ENCODE data around the gene EVPL. TPM values are rescaled to one million over a fixed set of nuclear protein-coding genes. Genes with fewer than 3 reads are reported as not detected.

EVPL gene
- total and polyA plus RNA-seq, 3 experiments from 2014 or later: 0.07 to 0.11 TPM; not detected in 1

GRCh38 chr17:76032780-76033108, 5.6 kb upstream of the EVPL start:
- DNase-seq: no peak
- ChIA-PET POLR2A (interaction anchor here (0.5 kb wide), 1 partner anchor 67 kb away, joined by 5 read pairs; no protein-coding TSS in a partner anchor), CTCF (interaction anchor here (1.5 to 2.4 kb wide), 2 partner anchors 13 to 18 kb away, joined by 4 to 9 read pairs; no protein-coding TSS in a partner anchor)
- Mint-ChIP-seq H3K4me1 (peaks cover 14 to 25% (median 17%) of the 10 kb centered on the region in 3 donors), H3K27ac (peak overlapping the region in 1 of 8 donors; percentile 23), H3K27me3 (peaks cover 0 to 1% of the 10 kb centered on the region in 2 donors), H3K4me3 (no peak overlapping the region), H3K9me3 (no peaks in the 10 kb centered on the region), H3K36me3 (peaks cover 0 to 1% (median 0%) of the 10 kb centered on the region in 3 donors)
- no peaks in the 10 kb centered on the region for H3K27me3 ChIP-seq (ENCODE audit: insufficient read depth, low read length, poor library complexity, severe bottlenecking)
- H3K4me1 ChIP-seq (ENCODE audit: insufficient read depth, low read length): peaks cover 17% of the 10 kb centered on the region
- H3K27ac ChIP-seq (ENCODE audit: low read depth, low read length): no peak overlapping the region
- H3K4me3 ChIP-seq (ENCODE audit: low read length): no peak overlapping the region
- H3K36me3 ChIP-seq (ENCODE audit: insufficient read depth, low read length): no peaks in the 10 kb centered on the region
- H3K9me3 ChIP-seq (ENCODE audit: low read length): no peaks in the 10 kb centered on the region

GRCh38 chr17:76032073-76032779, 5.1 kb upstream of the EVPL start:
- Histone ChIP-seq H3K9me3 (ENCODE audit: low read length) (no peaks in the 10 kb centered on the region), H3K27ac (ENCODE audit: low read depth, low read length) (no peak overlapping the region), H3K27me3 (ENCODE audit: insufficient read depth, low read length, poor library complexity, severe bottlenecking) (no peaks in the 10 kb centered on the region), H3K4me3 (ENCODE audit: low read length) (no peak overlapping the region), H3K36me3 (ENCODE audit: insufficient read depth, low read length) (no peaks in the 10 kb centered on the region), H3K4me1 (ENCODE audit: insufficient read depth, low read length) (peaks cover 17% of the 10 kb centered on the region)
- CTCF ChIA-PET: interaction anchor here (1.0 to 2.4 kb wide), 3 partner anchors 14 to 265 kb away, joined by 3 to 9 read pairs (median 4); no protein-coding TSS in a partner anchor
- Mint-ChIP-seq H3K27ac (peak overlapping the region in 1 of 8 donors; percentile 23), H3K27me3 (peaks cover 0 to 1% of the 10 kb centered on the region in 2 donors), H3K4me3 (no peak overlapping the region), H3K9me3 (no peaks in the 10 kb centered on the region), H3K36me3 (no peaks in the 10 kb centered on the region), H3K4me1 (peaks cover 14 to 25% (median 17%) of the 10 kb centered on the region in 3 donors)
- POLR2A ChIA-PET: interaction anchor here (0.6 kb wide), 1 partner anchor 235 kb away, joined by 4 read pairs; no protein-coding TSS in a partner anchor
- DNase-seq: no peak

- Histone ChIP-seq H3K27ac (ENCODE audit: low read depth, low read length) (no peak overlapping the region), H3K27me3 (ENCODE audit: insufficient read depth, low read length, poor library complexity, severe bottlenecking) (no peaks in the 10 kb centered on the region), H3K4me1 (ENCODE audit: insufficient read depth, low read length) (peaks cover 17% of the 10 kb centered on the region), H3K4me3 (ENCODE audit: low read length) (no peak overlapping the region), H3K36me3 (ENCODE audit: insufficient read depth, low read length) (no peaks in the 10 kb centered on the region), H3K9me3 (ENCODE audit: low read length) (no peaks in the 10 kb centered on the region)
- Mint-ChIP-seq H3K4me1 (peaks cover 14 to 19% (median 14%) of the 10 kb centered on the region in 3 donors), H3K9me3 (no peaks in the 10 kb centered on the region), H3K36me3 (no peaks in the 10 kb centered on the region), H3K4me3 (no peak overlapping the region), H3K27ac (no peak overlapping the region), H3K27me3 (no peaks in the 10 kb centered on the region)
- no peak for DNase-seq
- CTCF ChIA-PET: interaction anchor here (1.6 kb wide), 1 partner anchor 13 kb away, joined by 5 read pairs; no protein-coding TSS in a partner anchor
- POLR2A ChIA-PET: no interaction called here
Measured at GRCh38 chr17:76026714-76027158, 370 bp downstream of the EVPL start.

- H3K4me3 Mint-ChIP-seq: no peak overlapping the region
- H3K4me1 Mint-ChIP-seq: peaks cover 14 to 19% (median 14%) of the 10 kb centered on the region in 3 donors
- Histone ChIP-seq H3K9me3 (ENCODE audit: low read length) (no peaks in the 10 kb centered on the region), H3K36me3 (ENCODE audit: insufficient read depth, low read length) (no peaks in the 10 kb centered on the region), H3K27me3 (ENCODE audit: insufficient read depth, low read length, poor library complexity, severe bottlenecking) (no peaks in the 10 kb centered on the region), H3K4me3 (ENCODE audit: low read length) (no peak overlapping the region), H3K27ac (ENCODE audit: low read depth, low read length) (no peak overlapping the region), H3K4me1 (ENCODE audit: insufficient read depth, low read length) (peaks cover 17% of the 10 kb centered on the region)
- POLR2A ChIA-PET: interaction anchor here (0.7 to 1.1 kb wide), 2 partner anchors 11 to 51 kb away, joined by 3 to 7 read pairs; no protein-coding TSS in a partner anchor
- no peaks in the 10 kb centered on the region for H3K9me3 Mint-ChIP-seq
- H3K27me3 Mint-ChIP-seq: no peaks in the 10 kb centered on the region
- CTCF ChIA-PET: no interaction called here
- no peaks in the 10 kb centered on the region for H3K36me3 Mint-ChIP-seq
- DNase-seq: no peak
- H3K27ac Mint-ChIP-seq: no peak overlapping the region
Measured at GRCh38 chr17:76025294-76025693, 1.8 kb downstream of the EVPL start.

GRCh38 chr17:76024353-76024752, 2.8 kb downstream of the EVPL start:
- no peak overlapping the region for H3K27ac ChIP-seq (ENCODE audit: low read depth, low read length)
- H3K27ac Mint-ChIP-seq: no peak overlapping the region
- H3K27me3 ChIP-seq (ENCODE audit: insufficient read depth, low read length, poor library complexity, severe bottlenecking): no peaks in the 10 kb centered on the region
- POLR2A ChIA-PET: no interaction called here
- CTCF ChIA-PET: no interaction called here
- no peak overlapping the region for H3K4me3 Mint-ChIP-seq
- H3K4me1 ChIP-seq (ENCODE audit: insufficient read depth, low read length): peaks cover 9% of the 10 kb centered on the region
- no peaks in the 10 kb centered on the region for H3K36me3 Mint-ChIP-seq
- no peak for DNase-seq
- peaks cover 6 to 11% (median 8%) of the 10 kb centered on the region in 3 donors for H3K4me1 Mint-ChIP-seq
- H3K9me3 Mint-ChIP-seq: no peaks in the 10 kb centered on the region
- H3K4me3 ChIP-seq (ENCODE audit: low read length): no peak overlapping the region
- H3K27me3 Mint-ChIP-seq: no peaks in the 10 kb centered on the region
- H3K9me3 ChIP-seq (ENCODE audit: low read length): no peaks in the 10 kb centered on the region
- H3K36me3 ChIP-seq (ENCODE audit: insufficient read depth, low read length): no peaks in the 10 kb centered on the region

- Mint-ChIP-seq H3K27ac (no peak overlapping the region), H3K9me3 (no peaks in the 10 kb centered on the region), H3K27me3 (no peaks in the 10 kb centered on the region), H3K4me1 (peaks cover 1 to 7% (median 3%) of the 10 kb centered on the region in 3 donors), H3K36me3 (no peaks in the 10 kb centered on the region), H3K4me3 (no peak overlapping the region)
- peaks cover 4% of the 10 kb centered on the region for H3K4me1 ChIP-seq (ENCODE audit: insufficient read depth, low read length)
- CTCF ChIA-PET: no interaction called here
- H3K9me3 ChIP-seq (ENCODE audit: low read length): no peaks in the 10 kb centered on the region
- no peaks in the 10 kb centered on the region for H3K36me3 ChIP-seq (ENCODE audit: insufficient read depth, low read length)
- no peaks in the 10 kb centered on the region for H3K27me3 ChIP-seq (ENCODE audit: insufficient read depth, low read length, poor library complexity, severe bottlenecking)
- no peak overlapping the region for H3K4me3 ChIP-seq (ENCODE audit: low read length)
- POLR2A ChIA-PET: no interaction called here
- no peak overlapping the region for H3K27ac ChIP-seq (ENCODE audit: low read depth, low read length)
- DNase-seq: no peak
Measured at GRCh38 chr17:76023900-76024237, 3.2 kb downstream of the EVPL start.

- no peaks in the 10 kb centered on the region for H3K27me3 ChIP-seq (ENCODE audit: insufficient read depth, low read length, poor library complexity, severe bottlenecking)
- Mint-ChIP-seq H3K9me3 (no peaks in the 10 kb centered on the region), H3K27me3 (no peaks in the 10 kb centered on the region), H3K36me3 (no peaks in the 10 kb centered on the region), H3K4me3 (no peak overlapping the region), H3K27ac (peak overlapping the region in 2 of 8 donors; percentile 12 to 71), H3K4me1 (peaks cover 0 to under 1% (median under 1%) of the 10 kb centered on the region in 3 donors)
- ChIA-PET POLR2A (no interaction called here), CTCF (no interaction called here)
- H3K4me3 ChIP-seq (ENCODE audit: low read length): no peak overlapping the region
- no peaks in the 10 kb centered on the region for H3K4me1 ChIP-seq (ENCODE audit: insufficient read depth, low read length)
- DNase-seq: no peak
- no peak overlapping the region for H3K27ac ChIP-seq (ENCODE audit: low read depth, low read length)
- no peaks in the 10 kb centered on the region for H3K36me3 ChIP-seq (ENCODE audit: insufficient read depth, low read length)
- H3K9me3 ChIP-seq (ENCODE audit: low read length): no peaks in the 10 kb centered on the region
Measured at GRCh38 chr17:76022973-76023899, 3.9 kb downstream of the EVPL start.

GRCh38 chr17:76022285-76022684, 4.8 kb downstream of the EVPL start:
- ChIA-PET CTCF (no interaction called here), POLR2A (no interaction called here)
- no peaks in the 10 kb centered on the region for H3K36me3 Mint-ChIP-seq

More at GRCh38 chr17:76022285-76022684, 4.8 kb downstream of the EVPL start:
- no peak for DNase-seq
- H3K9me3 ChIP-seq (ENCODE audit: low read length): no peaks in the 10 kb centered on the region
- H3K27me3 ChIP-seq (ENCODE audit: insufficient read depth, low read length, poor library complexity, severe bottlenecking): no peaks in the 10 kb centered on the region
- no peaks in the 10 kb centered on the region for H3K36me3 ChIP-seq (ENCODE audit: insufficient read depth, low read length)
- no peaks in the 10 kb centered on the region for H3K4me1 ChIP-seq (ENCODE audit: insufficient read depth, low read length)
- Mint-ChIP-seq H3K27ac (no peak overlapping the region), H3K4me3 (no peak overlapping the region), H3K4me1 (no peaks in the 10 kb centered on the region), H3K9me3 (no peaks in the 10 kb centered on the region), H3K27me3 (no peaks in the 10 kb centered on the region)
- no peak overlapping the region for H3K27ac ChIP-seq (ENCODE audit: low read depth, low read length)
- no peak overlapping the region for H3K4me3 ChIP-seq (ENCODE audit: low read length)

Data from CD8-positive, alpha-beta memory T cell (primary cell).